ENCODE data around the gene PDCL3.
A peak's percentile ranks its signal among the peaks of the same experiment; 100 is the strongest.

The PDCL3 gene

DNA sequence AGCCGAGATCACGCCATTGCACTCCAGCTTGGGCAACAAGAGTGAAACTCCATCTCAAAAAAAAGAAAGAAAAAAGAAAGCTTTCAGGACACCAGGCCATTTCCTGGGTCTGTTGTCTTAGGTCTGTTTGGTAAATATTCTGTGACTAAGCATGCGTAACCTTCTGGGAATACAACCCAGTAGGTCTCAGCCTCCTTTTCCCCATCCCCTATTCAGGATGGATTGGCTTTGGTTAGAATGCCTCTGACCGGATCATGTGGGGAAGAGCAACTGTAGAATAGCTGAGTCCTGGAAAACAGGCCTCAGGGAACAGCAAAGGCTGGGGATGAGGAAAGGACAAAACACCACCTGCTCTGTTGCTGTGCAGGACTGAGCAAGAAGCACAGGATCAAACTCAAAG is 1.6 kb upstream of the PDCL3 start:
- DNase-seq: no peak

DNA sequence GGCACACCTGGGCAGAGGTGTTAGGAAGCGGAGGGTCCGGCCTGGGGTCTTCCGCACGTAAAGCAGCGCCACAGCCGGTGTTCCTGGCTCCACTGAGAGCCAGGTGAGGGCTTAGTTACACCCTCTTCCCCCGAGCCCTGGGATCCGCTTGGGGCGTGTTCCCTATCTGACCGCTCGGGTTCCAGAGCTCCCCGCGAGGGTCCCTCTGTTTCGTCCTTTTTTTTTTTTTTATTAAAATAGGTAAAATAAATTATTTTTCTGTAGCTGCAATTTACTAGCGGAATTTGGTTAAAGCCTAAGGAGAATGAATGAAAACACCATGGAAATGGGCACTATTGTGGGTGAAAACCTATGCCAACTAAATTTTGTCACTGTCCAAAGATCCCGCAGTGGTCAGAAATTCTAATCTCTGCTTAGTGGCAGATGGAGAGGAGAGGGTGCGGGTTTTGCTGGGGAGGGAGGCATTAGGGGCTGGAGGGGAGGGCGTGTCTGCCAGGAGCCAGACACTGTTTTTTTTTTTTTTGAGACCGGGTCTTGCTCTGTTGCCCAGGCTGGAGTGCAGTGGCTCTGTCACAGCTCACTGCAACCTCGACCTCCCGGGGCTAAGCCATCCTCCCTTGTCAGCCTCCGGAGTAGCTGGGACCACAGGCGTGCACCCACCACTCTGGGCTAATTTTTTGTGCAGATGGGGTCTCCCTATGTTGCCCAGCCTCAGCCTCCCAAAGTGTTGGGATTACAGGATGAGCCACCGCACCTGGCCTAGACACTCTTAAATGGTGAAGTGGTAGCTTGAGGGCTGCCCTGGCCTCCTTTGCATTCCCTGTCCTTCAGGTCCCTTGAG is 834 bp downstream of the PDCL3 start:
- DNase-seq: no peak

DNA sequence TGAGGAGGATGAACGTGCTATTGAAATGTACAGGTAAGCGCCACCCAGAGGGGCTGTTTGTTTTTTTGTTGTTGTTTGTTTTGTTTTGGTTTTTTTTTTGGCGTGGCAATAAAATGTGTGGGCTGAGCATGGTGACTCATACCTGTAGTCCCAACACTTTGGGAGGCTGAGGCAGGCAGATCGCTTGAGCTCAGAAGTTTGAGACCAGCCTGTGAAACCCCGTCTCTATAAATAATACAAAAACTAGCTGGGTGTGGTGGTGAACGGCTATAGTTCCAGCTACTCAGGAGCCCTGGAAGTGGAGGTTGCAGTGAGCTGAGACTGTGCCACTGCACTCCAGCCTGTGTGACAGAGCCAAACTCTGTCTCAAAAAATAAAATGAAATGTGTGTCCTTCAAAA is 6.2 kb downstream of the PDCL3 start:
- DNase-seq: no peak

DNA sequence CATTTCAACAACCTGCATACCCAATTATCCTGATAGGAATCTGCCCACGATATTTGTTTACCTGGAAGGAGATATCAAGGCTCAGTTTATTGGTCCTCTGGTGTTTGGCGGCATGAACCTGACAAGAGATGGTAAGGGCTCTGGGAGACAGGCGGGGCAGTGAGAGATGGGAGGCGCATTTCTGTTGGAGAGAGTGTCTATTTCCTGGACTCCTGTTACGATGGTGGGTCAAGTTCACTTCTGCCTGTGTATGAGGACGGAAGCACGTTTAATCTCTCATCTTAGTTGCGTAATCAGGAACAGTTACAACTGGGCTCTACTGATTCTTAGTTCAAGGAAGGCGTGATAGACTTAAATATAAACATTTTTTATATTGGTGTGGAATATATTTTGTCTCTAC is 8.9 kb downstream of the PDCL3 start:
- DNase-seq: no peak

DNA sequence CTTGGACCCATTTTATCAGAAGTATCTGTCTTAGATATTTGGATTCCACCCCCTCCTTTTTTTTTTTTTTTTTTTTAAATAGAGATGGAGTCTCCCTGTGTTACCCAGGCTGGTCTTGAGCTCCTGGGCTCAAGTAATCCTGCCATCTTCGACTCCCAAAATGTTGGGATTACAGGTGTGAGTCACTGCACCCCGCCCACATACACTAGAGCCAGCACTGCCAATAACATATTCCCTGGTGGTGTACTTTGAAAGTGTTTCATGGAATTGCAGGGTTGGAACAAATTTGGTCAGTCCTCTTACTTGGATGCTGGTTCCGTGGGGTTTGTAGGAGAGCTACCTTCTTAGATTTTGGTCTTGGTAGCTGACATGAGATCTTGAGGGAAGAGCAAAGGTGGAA is 15.0 kb downstream of the PDCL3 start:
- DNase-seq: no peak

DNA sequence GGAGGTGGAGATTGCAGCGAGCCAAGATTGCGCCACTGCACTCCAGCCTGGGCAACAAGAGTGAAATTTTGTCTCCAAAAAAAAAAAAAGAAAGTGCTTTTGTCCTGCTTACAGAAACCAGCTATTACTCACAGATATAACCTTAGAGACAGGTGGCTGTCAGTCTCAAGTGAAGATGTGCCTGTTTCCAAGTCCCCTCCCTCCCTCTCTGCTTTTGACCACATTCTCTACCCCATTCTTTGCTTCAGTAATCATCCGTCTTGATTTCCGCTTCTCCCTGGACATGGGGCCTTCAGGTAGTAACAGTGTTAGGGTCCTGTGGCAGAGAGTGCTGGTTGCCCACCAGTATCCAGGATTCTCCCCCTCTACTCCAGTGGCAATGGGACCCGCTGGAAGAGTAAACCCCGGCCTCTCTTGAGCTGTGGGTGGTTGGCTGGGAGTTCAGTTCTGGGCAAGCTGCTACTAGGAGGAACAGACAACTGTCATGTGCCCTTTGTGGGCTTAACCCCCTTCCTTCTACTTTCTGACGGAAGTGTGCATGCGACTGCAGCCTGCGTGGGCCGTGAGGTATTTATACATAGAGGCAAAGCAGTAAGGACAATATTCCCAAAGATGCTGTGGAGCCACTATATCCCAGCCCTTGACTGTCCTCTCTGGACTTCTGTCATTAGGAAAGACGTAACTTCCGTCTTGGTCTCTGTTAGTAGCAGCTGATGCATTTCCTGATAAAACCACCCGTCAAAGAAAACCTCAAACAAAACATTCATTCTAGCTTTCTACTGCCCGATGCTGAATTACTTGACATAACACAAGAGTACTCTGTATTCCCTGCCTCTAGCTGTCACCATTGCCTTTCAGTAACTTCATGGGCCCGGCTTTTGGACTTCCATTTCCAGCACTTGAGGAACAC is 17.8 kb downstream of the PDCL3 start:
- no peak for DNase-seq

DNA sequence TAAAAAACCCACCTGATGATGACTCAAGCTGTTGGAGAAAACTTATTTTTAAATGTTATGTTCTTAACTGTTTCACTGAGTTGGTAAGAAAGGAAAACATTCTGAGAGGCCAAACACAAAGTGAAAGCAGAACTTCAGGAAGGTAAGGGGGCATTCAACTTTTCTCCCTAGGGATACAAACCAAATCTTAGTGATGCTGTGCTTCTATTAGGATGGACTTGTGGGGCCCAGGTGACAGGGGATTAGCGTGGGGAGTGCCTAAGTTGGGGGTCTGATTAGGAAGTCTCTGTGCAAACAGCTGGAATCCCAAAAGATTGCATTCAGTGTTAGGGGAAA is 18.5 kb downstream of the PDCL3 start:
- no peak for DNase-seq

DNA sequence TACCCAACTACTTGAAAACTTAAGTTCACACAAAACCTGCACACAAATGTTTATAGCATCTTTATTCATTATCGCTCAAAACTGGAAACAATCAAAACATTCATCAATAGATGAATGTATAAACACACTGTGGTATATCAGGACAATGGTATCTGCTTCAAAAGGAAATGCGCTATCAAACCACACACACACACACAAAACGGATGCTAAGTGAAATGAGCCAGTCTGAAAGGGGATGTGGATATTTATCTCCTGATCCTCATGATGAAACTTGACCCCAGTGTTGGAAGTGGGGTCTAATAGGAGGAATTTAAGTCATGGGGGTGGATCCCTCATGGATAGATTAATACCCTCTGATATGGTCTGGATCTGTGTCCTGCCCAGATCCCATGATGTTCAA is 22.0 kb downstream of the PDCL3 start:
- DNase-seq: no peak

DNA sequence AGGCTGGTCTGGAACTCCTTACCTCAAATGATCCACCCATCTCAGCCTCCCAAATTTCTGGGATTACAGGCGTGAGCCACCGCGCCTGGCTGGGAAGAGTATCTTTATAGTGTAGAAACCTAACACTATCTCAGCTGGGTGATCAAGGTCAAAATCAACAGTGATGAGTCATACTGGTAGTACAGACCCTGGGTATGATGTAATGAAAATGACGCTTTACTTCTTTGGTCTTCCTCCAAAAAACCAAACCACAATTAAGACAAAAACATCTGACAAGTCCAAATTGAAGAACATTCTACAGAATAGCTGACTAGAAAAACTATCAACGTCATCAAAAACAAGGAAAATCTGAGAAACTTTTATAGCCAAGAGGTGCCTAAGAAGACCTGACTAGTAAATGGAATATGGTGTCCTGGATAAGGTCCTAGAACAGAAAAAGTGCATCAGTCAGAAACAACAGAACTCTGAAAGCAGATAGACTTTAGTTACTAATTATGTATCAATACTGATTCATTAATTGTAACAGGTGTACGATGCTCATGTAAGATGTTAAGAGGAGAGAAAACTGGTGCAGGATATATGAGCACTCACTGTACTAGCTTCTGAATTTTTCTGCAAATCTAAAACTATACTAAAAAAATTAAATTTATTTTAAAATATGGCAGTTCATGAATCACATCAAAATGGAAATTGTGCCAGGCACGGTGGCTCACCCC is 25.4 kb downstream of the PDCL3 start:
- DNase-seq: no peak

DNA sequence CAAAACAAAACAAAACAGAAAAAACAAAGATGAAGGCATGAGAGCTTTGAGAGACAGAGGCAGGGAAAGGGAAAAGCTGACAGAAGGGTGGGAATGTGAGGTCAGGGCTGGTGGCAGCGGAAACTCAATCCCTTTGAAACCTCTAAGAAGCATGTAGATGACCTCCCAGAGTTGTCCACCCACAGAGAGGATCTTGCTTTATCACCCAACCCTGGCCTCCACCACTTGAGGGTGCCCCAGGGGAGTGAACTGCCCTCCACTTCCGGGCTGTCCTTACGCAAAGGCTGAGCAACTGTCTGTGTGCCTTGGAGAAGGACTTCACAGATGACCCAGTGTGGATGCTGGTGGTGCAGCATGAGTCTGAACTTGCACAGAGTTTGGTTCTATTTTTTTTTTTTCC is 26.7 kb downstream of the PDCL3 start:
- DNase-seq: no peak

DNA sequence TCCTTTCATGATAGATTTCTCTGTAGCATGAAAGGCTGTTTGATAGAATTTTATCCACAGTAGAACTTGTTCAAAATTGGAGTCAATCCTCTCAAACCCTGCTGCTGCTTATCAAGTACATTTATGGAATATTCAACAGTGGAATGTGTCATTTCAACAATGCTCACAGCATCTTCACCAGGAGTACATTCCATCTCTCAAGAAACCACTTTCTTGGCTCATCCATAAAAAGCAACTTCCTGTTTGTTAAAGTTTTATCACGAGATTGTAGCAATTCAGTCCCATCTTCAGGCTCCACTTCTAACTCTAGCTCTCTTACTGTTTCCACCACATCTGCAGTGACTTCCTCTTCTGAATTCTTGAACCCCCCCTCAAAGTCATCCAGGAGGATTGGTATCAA is 29.4 kb downstream of the PDCL3 start:
- no peak for DNase-seq

DNA sequence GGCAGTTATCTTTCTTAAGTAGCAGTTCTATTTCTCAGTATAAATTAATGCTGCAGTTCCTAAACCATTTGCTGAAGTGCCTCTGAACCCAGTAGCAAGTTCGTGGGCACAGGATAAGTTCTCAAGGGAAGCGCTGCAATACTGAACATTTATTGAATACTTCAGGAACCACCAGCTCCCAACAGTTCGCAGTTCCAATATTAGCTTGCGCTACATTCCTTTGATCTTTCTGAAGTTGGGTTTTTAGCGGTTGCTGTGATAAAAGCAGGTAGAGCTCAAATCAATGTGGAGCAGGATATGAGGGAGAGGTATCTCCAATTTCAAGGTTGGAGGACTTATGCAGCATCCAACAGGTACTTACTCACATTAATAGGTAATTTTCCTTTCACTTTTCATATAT is 33.7 kb downstream of the PDCL3 start:
- DNase-seq: no peak

DNA sequence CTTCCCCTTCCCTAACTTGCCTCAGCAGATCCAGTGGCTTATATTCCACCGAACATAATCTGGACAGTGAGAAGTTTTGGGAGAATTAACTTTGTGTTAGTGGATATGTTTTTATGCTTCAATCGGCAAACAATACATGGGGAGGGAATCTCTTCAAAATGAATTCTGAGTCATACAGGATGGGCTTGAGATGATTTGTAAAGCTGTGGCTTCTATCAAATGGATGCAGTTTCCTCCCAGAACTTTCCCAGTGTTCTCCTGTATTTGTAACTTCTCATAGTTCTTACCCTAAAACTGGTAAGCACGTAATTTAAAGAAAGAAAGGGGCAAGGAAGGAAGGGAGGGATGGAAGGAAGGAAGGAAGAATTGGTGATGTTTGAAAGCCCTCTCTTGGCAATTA is 36.8 kb downstream of the PDCL3 start:
- no peak for DNase-seq

DNA sequence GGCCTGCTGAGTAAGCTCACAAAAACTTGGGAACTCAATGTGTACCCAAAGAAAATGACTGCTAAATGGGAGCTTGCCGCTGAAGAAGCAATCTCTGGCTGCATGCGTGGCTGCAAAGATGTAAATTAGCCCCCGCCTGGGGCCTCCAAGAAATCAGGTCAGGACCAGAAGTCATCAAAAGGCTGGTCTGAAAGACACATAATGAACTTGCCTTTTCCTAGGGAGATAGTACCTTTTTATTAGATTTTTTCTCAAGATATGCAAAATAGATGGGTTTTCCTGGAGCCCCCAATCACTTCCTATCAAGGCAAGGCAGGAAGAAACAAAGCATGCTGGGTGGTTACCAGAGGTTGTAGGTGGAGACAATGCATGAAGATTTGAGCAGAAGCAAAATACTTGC is 38.9 kb downstream of the PDCL3 start:
- no peak for DNase-seq

DNA sequence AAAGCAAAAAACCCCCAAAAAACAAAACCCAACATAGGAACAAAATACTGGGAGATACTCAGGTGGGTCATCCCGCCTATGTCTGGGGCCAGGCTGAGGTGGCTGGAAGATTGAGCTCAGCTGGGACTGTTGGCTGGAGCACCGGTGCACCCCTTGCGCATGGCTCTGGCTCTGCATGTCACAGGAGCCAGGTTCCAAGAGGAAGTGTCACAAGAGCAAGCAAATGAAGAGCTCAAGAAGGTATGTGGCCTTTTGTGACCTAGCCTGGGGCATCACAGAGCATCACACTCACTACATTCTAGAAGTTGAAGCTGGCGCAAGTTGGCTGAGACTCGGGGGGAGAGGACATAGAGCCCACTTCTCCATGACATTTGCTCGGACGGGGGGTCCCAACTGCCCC is 40.6 kb downstream of the PDCL3 start:
- DNase-seq: no peak

DNA sequence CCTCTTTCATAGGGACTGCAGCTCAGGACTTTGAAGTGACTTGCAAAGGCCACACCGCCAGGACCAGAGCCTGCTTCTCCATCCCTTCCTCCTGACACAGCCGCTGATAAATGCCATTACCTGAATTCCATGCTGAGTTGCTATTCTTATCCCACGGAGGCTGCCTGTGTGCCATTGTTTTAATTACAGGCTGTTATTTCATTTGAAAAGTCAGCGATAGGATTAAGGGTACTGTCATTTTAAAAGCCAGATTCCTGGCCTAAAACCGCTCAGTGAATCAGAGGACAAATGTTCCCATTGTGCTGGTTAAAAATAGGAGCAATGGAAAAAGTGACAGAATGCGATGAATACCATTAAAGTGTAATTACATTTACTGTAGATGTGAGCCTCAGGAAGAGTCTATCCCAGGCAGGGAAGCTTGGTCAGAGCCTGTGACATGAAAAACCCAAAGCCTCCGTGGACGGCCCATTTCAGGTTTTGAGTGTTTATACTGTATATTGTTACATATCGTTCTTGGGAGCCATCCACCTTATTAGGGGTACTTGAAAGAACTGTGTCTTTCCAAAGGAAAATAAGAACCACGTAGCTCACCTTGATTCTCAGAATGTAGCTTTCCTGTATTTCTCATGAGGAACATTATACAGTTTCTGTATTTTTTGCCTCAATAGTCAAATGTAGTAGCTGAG is 41.3 kb downstream of the PDCL3 start:
- no peak for DNase-seq

DNA sequence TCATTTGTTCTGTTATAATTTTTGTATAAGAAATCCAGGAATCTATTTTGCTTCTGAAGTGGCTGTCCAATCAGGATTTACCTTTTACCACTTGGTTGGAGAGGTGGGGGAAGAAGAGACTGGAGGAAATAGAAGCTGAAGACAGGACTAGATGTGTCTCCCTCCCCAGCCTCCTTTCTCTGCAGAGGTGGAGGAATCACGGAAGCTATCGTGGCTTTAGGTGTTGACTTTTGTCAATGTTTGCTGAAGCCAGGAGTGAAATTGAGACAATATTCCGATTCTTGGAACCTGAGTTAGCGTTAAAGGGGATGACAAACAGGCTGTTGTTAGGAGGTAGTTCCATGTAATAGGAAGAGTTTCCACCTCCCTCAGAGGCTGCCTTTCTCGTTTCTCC is 43.5 kb downstream of the PDCL3 start:
- DNase-seq: no peak

DNA sequence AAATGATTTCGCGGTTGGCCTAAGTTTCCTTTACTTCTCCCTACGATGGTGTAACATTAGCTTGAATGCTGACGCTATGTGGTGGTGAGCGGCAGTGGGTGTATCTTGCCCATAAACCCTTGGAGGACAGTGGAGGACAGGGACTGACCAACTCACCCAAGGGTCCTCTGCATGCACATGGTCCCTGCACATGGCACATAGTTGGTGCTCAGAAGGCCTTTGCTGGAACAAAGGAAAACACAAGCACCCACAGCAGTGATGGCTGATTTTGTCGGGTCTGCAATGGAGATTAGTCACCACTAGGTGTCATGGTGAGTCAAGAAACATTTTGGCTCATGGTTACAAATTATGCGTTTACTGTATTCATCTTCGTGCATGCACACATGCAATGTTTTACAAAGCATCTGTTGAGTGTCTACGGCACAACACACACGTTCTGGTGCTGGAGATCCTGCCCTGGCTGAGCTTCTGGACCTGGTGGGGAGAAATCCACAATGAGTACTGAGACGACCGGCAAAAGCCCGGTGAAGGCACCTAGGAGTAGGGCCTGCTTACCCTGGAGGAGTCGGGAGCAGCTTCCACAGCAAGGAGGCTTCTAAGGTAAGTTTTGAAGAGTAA is 44.0 kb downstream of the PDCL3 start:
- peak; percentile 3 for DNase-seq

DNA sequence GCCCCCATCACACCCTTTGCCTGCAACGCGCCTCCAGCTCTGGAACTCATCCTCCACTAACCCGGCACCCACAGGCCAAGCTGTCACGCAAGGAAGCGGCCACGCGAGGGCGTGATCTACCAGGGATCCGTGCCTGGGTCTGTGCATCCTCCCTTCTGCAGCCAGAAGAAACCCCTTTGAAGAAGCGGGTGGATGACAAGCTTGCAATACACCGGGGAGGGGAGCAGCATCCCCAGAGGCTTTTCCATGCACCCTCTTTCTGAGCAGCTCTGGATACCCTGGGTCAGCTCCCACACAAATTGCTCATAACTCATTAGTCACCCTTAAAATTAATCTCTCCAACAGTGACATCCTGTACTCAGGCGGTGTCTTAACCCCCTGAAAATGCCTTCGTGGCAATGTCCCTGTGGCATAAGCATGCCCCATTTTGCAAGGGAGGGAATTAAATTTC is 47.6 kb downstream of the PDCL3 start:
- peak; percentile 4 for DNase-seq

DNA sequence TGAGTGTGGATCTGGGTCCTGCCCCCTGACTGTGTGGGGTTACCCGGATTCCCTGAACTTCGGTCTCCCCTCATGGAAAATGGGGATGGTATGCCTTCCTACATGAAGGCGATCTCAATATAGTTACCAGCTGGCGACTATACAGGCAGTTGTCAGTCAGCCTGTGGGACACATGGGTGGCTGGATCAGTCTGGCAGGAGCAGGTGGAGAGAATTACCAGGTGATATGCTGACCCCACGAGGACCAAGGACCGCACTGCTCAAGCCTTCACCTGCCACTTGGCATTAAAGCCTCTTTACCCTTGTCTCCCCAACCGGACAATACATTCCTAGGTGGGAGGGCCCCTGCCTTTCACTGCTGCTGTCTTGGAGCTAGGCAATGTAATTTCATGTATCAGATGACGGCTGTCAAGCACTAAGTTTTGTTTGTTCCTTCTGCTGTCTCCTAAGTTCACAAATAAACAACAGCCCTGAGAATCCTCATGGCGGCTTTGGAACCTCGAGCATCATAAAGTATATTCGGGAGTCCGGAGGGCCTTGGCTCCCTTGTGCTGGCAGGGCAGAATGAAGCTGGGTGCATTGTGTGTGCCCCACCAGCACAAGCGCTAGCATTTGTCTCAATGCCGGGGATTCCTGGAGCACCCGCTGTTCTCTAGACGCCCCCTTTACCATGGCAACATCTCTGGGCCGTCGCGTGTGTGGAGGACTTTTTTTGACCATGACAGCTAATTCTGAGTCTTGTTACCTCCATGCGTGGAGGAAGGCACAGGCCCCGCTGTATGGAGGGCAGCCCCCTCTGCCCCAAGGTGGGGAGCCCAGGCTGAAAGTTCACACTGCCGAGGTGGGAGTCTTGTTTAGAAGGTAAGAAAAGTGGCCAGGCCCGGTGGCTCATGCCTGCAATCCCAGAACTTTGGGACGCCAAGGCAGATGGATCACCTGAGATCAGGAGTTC is 48.6 kb downstream of the PDCL3 start:
- DNase-seq: no peak

DNA sequence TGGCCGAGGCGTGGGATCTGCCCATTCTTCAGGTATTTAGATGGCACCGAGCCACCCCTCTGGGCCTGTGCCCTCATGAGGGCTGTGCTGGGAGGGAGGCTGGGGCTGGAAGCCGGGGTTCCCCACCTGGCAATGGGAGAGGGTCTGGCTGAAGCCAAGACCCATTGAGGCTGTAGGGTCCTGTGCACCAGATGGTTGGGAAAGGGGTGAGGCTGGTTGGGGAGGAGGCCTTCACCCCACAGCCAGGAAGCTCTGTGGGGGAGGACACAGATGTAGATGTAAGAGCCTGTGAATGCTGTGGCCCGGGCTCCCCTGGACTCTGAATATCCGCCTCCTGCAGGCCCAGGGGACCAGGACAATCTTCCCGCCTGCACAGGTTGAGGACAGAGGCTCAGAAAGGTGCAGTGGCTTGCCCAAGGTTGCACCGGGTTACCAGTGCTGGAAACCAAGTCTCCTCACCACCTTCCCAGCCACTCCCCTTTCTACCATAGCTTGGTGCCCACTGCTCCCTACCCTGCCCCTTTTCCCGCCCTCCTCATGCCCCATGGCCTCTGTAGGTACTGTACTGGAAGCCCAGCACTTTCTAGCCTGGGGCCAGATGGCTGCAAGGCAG is 49.7 kb downstream of the PDCL3 start:
- no peak for DNase-seq

All from NCI-H1048 (cell line).